GM12878 (cell line): ENCODE data around the gene CCR7.

ENCODE experiments used
- CTCF ChIP-seq, 3 experiments: IDR thresholded peaks in 2 of 3; conservative IDR thresholded peaks in 1 of 3; 2 replicates each; pipeline ENCODE4 v1.5.1; 2011; ENCODE audit warnings: low read depth in 3 of 3, low read length in 3 of 3, mild to moderate bottlenecking in 3 of 3, control low read depth in 2 of 3, moderate library complexity in 2 of 3, inconsistent platforms in 1 of 3, mixed read lengths in 1 of 3; ENCODE audit not compliant: control insufficient read depth in 2 of 3, insufficient read depth in 1 of 3; ENCODE audit errors: extremely low read depth in 1 of 3
- EZH2 ChIP-seq: IDR thresholded peaks from 2 replicates; pipeline ENCODE4 v1.6.1; 2012; ENCODE audit warnings: low read depth, mild to moderate bottlenecking, control low read depth, inconsistent platforms, low read length, borderline replicate concordance; ENCODE audit not compliant: control insufficient read depth
- FOS ChIP-seq: IDR thresholded peaks from 3 replicates; pipeline ENCODE4 v1.6.1; 2011; ENCODE audit warnings: borderline replicate concordance; ENCODE audit not compliant: insufficient read length; ENCODE audit errors: extremely low read depth
- JUND ChIP-seq: IDR thresholded peaks from 2 replicates; pipeline ENCODE4 v1.6.1; 2012; ENCODE audit warnings: low read depth, mild to moderate bottlenecking, low read length, improper control_type of control experiment, moderate library complexity
- MTA3 ChIP-seq: IDR thresholded peaks from 2 replicates; pipeline ENCODE4 v1.6.1; 2012; ENCODE audit warnings: low read length, inconsistent platforms, borderline replicate concordance
- MYC ChIP-seq: IDR thresholded peaks from 2 replicates; pipeline ENCODE4 v1.6.1; 2011; ENCODE audit warnings: mild to moderate bottlenecking, low read length, moderate library complexity, inconsistent platforms; ENCODE audit not compliant: insufficient read depth, insufficient replicate concordance, insufficient read length, severe bottlenecking
- SRF ChIP-seq, 2 experiments: IDR thresholded peaks; 2 replicates each; pipeline ENCODE4 v1.6.1; 2011; ENCODE audit warnings: low read depth in 2 of 2, low read length in 2 of 2, mild to moderate bottlenecking in 1 of 2, moderate library complexity in 1 of 2
- ZBTB33 ChIP-seq: fragments of 450-650 bp; IDR thresholded peaks from 2 replicates; pipeline ENCODE4 v1.6.1; 2017; ENCODE audit warnings: mild to moderate bottlenecking
- TF ChIP-seq, protein P1 (sequence below): IDR thresholded peaks from 2 replicates; pipeline ENCODE4 v1.6.1; 2011; ENCODE audit warnings: low read depth, low read length, improper control_type of control experiment, borderline replicate concordance

DNA sequence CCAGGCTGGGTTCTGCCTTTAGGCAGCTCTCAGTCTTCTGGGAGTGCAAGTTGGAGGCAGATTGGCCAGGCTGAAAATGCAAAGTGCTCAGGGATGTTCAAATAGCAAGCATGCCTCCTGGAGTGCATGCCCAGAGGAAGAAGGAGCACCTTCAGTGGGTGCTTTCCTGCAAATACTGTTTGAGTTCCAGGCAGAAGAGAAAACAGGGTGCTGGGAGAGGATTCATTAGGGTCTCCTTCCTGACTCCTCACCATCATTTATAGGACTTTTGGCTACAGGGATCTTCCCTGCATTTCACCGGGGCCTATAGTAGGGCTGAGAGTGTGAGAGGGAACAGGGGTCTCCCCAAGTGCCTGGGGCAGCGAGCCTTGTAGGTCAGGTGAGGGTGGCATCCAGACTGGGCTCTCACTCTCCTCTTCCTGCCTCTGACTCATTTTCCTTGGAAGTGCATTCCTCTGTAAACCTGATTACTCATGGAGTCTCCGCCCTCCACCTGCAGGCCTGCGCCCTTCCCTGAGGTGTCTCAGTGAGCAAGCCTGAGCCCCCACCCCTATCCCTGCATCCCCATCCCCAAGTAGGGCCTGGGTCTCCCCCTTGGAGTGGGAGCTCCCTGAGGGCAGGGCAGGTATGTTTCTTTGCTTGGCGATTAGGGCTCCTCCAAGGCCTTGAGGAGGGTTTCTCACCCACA is 46.7 kb downstream of the CCR7 start:
- TF ChIP-seq JUND (no peak), CTCF (IDR thresholded peaks at IDR 0.05 in 2 of 3, conservative IDR thresholded peaks at IDR 0.05 in 1 of 3; ENCODE audit: control insufficient read depth in 2 of 3, extremely low read depth in 1 of 3, insufficient read depth in 1 of 3, low read depth in 3 of 3, low read length in 3 of 3) (no peak), MTA3 (no peak), FOS (no peak), ZBTB33 (no peak), MYC (no peak), EZH2 (no peak), SRF (IDR thresholded peaks at IDR 0.05; ENCODE audit: low read depth in 2 of 2, low read length in 2 of 2) (no peak)
- TF ChIP-seq, protein P1, sequence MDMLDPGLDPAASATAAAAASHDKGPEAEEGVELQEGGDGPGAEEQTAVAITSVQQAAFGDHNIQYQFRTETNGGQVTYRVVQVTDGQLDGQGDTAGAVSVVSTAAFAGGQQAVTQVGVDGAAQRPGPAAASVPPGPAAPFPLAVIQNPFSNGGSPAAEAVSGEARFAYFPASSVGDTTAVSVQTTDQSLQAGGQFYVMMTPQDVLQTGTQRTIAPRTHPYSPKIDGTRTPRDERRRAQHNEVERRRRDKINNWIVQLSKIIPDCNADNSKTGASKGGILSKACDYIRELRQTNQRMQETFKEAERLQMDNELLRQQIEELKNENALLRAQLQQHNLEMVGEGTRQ = no peak
